Femur (tissue), 1 donor: ENCODE data around the gene HSPA1B.
A peak's percentile ranks its signal among the peaks of the same experiment; 100 is the strongest.
"Not testable (repeated sequence)": the region's sequence is repeated elsewhere in the genome, so short reads cannot be mapped to it uniquely, and the experiment has no call there.

ENCODE experiments used
- DNase-seq: peaks from one replicate; pipeline ENCODE4 v3.0.0-alpha.2; 2017

HSPA1B gene

DNA sequence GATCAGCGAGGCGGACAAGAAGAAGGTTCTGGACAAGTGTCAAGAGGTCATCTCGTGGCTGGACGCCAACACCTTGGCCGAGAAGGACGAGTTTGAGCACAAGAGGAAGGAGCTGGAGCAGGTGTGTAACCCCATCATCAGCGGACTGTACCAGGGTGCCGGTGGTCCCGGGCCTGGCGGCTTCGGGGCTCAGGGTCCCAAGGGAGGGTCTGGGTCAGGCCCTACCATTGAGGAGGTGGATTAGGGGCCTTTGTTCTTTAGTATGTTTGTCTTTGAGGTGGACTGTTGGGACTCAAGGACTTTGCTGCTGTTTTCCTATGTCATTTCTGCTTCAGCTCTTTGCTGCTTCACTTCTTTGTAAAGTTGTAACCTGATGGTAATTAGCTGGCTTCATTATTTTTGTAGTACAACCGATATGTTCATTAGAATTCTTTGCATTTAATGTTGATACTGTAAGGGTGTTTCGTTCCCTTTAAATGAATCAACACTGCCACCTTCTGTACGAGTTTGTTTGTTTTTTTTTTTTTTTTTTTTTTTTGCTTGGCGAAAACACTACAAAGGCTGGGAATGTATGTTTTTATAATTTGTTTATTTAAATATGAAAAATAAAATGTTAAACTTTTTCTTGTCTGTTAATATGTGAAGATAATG lies 2.2 kb downstream of the HSPA1B start:
- no peak for DNase-seq

DNA sequence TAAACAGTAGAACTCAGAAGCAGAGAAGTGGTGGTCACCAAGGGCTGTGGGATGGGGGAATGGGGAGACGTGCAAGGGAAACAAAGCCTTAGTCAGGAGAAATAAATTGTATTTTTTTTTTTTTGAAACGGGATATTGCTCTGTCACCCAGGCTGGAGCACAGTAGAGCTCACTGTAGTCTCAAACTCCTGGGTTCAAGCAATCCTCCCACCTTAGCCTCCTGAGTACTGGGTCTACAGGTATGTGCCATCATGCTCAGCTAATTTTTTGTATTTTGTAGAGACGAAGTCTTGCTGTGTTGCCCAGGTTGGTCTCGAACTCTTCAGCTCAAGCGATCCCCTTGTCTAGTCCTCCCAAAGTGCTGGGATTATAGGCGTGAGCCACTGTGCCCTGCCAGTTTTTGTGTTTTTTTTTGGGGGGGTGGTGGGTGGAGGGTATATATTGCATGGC lies 3.4 kb downstream of the HSPA1B start:
- DNase-seq, result no peak

DNA sequence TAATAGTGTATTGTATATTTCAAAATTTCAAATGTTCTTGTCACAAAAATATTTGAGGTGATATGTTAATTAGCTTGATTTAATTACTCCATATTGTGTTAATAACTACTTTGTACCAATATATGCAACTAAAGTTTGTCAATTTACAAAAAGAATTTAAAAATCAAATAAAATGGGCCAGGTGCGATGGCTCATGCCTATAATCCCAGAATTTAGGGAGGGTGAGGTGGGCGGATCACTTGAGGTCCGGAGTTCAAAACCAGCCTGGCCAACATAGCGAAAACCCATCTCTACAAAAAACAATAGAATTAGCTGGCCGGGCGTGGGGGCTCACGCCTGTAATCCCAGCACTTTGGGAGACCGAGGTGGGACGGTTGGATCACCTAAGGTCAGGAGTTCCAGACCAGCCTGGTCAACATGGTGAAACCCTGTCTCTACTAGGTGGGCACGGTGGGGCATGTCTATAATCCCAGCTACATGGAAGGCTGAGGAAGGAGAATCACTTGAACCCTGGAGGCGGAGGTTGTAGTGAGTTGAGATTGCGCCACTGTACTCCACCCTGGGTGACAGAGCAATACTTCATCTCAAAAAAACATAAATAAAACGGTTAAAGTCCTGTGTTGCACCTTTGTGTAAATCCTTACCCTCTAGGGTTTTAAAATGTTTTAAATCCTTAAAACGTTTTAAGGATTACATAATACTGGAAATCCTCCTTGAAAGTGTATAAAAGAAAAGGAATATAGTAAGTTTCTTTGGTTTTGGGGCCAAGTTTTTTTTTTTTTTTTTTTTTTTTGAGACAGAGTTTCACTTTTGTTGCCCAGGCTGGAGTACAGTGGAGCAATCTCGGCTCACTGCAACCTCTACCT lies 4.0 kb downstream of the HSPA1B start:
- DNase-seq, result no peak

DNA sequence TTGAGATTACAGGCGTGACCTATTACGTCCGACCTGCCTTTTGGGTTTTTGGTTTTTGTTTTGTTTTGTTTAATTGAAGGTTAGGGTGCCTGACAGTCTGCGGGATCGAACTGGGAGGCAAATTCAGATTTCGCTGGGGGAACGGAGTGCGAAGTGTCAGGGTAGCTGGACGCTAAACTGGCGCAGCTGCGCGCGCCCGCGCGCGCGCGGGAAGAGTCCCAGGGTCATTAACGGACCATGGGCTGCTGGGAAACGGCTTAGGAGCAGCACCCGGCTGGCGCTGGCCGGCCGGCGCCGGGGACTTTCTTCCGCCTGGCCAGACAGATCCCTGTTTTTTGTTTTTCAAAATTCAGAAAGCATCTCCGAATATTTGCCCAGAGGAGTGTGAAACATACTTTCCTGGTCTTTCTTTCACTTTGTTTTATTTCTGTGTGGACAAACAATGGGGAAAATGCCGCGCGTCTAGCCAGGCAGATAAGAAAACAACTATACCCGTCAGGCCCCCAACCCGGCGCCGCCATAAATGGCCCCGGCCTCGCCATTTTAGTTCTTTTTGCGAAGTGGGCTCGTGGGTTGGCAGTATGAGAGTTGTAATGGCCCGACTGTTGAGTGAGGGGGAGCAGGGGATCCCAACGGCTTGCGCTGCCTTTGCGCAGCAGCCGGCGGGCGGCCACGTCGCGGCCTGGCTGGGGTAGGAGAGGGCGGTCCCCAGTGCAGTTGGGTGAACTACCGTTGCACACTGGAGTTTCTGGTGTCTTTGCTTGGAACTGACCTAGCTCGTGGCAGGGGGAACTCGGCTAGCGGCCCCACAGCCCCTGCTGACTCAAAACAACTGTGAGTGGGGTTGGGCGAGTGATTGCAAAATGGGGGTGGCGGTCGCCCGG lies 7.1 kb downstream of the HSPA1B start:
- peak; percentile 94 for DNase-seq

DNA sequence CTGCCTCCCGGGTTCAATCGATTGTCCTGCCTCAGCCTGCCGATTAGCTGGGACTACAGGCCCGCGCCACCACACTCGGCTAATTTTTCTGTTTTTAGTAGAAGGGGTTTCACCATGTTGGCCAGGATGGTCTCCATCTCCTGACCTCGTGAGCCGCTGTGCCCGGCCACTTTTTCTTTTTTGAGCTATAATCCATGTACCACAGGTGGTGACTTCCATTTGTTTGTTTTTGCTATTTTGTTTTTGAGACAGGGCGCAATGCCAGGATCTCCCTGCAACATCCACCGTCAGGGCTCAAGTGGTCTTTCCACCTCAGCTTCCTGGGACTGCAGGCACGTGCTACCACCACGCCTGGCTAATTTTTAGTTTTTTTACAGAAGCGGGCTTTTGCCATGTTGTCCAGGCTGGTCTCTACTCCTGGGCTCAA lies 8.5 kb downstream of the HSPA1B start:
- no peak for DNase-seq

DNA sequence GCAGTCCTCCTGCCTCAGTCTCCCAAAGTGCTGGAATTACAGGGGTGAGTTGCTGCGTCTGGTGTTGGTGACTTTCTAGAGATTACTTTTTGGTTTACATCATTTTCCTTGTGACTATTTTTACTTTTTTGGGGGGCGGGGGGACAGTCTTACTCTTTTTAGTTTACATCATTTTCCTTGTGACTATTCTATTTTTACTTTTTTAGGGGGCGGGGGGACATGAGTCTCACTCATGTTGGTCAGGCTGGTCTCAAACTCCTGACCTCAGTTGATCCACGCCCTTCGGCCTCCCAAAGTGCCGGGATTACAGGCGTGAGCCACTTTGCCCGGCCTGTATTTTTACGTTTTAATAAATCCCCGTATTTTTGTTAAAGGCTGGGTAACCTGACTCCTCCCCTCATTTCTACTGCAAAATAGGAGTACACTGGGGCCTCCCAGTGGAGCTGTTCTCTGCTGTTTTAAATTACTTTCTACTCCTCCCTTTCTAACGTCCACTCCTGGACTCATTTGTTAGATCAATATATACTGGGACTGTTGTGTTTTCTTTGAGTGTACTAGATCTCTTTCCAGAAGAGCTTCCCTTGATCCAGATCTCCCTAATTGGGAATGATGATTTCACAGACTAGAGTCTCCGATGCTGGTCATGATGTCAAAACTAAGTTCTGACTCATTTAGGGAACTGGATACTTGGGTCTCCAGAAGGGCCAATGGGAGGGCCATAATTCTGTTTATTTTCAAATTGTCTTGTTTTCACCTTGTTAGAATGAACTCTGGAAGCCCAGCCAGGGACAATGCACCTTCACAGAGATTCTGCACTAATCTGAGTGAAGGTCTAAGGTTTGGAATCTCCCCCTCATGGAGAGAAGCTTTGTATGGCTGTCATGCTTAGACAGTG lies 9.2 kb downstream of the HSPA1B start:
- no peak for DNase-seq

DNA sequence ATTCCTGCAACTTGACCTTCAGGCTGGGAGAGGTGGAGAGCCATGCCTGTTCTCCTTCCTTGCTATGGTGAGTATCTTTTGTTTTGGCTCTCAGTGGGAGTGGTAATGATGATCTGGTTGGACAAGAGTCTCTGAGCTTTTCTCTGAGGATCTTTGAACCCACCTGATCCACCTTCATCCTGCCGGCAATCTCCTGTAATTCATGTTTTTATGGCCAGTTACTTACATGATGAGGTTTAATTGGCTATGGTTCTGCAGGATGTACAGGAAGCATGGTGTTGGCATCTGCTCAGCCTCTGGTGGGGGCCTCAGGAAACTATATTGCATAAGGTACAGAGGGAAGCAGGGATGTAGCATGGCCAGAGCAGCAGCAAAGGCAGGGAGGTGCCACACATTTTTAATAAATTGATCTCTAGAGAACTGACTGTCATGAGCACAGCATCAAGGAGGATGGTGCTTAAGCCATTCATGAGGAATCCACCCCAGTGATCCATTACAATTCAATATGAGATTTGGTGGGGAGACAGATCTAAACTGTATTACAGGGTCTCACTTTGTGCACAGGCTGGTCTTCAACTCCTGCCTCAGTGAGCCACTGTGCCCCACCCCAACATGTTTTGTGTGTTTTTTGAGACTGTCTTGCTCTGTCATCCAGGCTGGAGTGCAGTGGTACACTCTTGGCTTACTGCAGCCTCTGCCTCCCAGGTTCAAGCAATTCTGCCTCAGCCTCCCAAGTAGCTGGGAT lies 10.0 kb downstream of the HSPA1B start:
- DNase-seq, result no peak

DNA sequence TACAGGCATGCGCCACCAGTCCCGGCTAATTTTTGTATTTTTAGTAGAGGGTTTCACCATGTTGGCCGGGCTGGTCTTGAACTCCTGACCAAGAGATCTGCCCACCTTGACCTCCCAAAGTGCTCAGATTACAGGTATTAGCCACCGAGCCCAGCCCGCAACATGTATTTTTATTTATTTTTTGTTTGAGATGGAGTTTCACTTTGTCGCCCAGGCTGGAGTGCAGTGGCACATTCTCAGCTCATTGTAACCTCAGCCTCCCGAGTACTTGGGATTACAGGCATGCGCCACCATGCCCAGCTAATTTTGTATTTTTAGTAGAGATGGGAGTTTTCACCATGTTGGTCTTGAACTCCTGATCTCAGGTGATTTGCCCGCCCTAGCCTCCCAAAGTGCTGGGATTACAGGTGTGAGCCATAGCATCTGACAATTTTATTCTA lies 10.6 kb downstream of the HSPA1B start:
- not testable (repeated sequence) for DNase-seq

DNA sequence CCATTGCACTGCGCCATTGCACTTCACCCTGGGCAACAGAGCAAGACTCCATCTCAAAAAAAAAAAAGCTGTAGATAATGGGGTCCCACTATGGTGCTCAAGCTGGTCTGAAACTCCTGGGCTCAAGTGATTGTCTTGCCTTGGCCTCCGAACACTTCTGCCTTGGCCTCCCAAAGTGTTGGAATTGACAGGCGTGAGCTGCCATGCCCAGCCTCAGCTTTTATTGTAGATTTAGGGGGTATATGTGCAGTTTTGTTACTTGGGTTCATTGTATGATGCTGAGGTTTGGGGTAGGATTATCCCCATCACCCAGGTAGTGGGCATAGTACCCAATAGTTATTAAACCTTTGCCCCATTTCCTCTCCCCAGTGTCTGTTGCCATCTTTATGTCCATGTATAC lies 11.4 kb downstream of the HSPA1B start:
- DNase-seq, result no peak

DNA sequence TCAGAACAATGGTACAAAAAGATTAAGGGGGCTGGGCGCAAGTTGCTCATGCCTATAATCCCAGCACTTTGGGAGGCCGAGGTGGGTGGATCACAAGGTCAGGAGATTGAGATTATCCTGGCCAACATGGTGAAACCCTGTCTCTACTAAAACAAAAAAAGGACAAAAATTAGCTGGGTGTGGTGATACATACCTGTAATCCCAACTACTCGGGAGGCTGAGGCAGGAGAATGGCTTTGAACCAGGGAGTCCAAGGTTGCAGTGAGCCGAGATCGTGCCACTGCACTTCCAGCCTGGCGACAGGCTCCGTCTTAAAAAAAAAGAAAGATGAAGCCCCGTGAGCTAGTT lies 12.2 kb downstream of the HSPA1B start:
- not testable (repeated sequence) for DNase-seq

DNA sequence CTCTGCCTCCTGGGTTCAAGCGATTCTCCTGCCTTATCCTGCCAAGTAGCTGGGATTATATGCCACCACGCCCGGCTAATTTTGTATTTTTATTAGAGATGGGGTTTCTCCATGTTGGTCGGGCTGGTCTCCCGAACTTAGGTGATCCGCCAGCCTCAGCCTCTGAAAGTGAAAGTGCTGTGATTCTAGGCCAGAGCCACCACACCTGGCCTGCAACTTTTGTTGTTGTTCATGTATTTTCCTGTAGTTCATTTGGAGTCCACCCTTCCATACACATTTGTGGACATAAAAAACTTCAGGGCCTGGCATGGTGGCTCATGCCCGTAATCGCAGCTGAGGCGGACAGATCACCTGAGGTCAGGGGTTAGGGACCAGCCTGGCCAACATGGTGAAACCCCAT lies 14.5 kb downstream of the HSPA1B start:
- no peak for DNase-seq

DNA sequence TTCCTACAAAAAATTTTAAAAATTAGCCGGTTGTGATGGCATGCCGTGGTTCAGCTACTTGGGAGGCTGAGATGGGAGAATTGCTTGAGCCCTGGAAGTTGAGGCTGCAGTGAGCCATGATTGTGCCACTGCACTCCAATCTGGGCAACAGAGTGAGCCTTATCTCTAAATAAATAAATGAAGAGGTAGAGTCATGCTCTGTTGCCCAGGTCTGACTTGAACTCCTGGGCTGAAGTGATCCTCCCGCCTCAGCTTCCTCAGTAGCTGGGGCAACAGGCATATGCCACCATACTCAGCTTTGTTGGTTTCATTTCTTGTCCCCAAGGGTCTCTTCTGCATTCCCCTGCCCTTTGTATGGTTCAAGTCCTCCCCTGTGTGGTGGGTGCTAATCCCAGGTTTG lies 17.0 kb downstream of the HSPA1B start:
- no peak for DNase-seq

DNA sequence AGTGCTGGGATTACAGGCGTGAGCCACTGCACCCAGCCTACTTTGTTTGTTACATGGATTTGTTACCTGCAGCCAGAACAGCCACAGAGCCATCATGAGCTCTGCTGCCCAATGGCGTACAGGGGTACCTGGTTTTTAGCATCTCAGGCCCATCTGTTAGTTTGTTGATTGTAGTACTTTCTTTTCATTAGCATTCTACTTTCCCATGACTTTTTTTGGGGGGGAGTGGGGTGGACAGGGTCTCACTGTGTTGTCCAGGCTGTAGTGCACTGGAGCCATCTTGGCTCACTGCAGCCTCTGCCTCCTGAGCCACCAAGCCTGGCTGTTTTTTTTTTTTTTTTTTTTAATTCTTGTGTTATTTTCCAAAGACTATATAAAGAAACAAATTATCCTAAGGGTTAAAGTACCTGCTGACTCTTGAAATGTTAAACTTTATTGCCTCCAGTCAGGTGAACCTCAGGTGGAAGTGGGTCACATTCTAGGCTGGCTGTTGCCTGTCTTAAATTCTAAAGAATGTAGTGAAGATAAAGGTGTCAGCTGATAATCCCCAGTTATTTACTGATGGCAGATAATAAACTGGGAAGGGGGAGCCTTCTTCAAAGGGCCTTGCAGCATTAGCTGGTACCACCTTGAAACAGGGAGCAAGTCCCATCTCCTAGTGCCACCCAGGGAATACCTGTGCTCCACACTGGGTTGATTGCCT lies 19.9 kb downstream of the HSPA1B start:
- no peak for DNase-seq

DNA sequence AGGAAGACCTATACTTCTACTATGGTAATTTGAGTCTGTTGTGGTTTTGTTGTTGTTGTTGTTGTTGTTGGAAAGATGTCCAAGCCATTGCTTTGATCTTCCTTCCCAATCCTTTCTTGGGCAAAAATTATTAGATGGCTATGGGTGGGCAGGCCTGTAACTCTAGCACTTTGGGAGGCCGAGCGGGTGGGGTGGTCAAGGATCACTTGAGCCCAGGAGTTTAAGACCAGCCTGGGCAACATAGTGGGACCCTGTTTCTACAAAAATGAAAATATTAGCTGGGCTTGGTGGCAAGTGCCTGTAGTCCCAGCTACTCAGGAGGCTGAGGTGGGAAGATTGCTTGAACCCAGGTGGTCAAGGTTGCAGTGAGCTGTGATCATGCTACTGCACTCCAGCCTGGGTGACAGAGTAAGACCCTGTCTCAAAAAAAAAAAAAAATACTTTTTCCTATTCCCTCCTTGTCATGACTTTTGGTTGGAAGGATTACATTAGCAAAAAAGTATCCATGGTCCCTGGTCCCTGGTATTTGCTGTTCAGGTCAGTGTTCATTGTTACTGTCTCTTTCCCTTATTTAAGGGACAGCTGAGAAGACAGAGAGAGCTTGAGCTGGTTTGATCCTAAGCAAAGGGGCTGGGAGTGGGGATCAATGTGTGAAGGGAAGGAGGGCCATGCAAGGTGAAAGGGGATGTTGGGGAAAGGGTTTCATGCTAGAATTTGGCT lies 23.4 kb downstream of the HSPA1B start:
- no peak for DNase-seq

DNA sequence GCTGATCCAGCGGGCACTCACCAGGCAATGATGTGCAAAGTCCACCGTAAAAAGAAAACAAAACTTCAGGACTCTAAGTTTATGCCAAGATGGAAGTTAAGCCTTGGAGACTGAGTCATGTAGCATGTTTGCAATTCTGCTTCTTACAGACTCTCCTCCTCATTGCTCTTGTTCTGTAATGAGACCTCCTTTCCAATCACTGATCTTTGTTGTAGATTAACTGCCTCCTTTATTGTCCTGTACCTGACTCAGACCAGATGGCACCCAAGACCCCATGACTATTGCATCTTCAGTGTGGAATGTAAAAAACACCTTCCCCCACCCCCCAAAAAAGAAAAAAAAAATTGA lies 23.9 kb downstream of the HSPA1B start:
- no peak for DNase-seq

DNA sequence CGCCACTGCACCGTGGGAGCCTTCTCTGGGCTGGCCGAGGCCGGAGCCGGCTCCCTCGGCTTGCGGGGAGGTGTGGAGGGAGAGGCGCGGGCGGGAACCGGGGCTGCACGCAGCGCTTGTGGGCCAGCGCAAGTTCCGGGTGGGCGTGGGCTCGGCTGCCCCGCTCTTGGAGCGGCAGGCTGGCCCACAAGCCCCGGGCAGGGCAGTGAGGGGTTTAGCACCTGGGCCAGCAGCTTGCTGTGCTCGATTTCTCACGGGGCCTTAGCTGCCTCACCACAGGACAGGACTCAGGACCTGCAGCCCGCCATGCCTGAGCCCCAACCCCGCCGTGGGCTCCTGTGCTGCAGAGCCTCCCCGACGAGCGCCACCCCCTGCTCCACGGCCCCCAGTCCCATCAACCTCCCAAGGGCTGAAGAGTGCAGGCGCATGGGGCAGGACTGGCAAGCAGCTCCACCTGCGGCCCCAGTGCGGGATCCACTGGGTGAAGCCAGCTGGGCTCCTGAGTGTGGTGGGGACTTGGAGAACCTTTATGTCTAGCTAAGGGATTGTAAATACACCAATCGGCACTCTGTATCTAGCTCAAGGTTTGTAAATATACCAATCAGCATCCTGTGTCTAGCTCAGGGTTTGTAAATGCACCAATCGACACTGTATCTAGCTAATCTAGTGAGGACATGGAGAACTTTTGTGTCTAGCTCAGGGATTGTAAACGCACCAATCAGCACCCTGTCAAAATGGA lies 24.6 kb downstream of the HSPA1B start:
- DNase-seq, result not testable (repeated sequence)

DNA sequence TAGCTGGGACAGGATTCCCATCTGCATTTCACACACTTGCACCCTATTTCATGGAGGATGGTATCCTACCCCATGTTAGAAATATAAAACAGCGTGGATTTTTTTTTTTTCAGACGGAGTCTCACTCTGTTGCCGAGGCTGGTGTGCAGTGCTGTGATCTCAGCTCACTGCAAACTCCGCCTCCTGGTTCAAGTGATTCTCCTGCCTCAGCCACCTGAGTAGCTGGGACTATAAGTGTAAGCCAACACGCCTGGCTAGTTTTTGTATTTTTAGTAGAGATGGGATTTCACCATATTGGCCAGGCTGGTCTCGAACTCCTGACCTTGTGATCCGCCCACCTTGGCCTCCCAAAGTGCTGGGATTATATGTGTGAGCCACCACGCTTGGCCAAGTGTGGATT lies 30.2 kb downstream of the HSPA1B start:
- not testable (repeated sequence) for DNase-seq

DNA sequence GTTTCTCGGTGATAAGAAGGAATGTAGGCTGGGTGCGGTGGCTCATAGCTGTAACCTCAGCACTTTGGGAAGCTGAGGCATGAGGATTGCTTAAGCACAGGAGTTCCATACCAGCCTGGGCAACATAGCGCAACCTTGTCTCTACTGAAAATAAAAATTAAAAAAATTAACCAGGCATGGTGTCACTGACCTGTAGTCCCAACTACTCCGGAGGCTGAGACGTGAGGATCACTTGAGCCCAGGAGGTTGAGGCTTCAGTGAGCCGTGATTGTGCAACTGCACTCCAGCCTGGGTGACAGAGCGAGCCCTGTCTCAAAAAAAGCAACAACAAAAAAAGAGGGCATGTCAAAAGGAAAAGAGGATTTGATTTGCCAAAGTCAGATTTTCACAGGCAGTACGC lies 31.2 kb downstream of the HSPA1B start:
- no peak for DNase-seq

DNA sequence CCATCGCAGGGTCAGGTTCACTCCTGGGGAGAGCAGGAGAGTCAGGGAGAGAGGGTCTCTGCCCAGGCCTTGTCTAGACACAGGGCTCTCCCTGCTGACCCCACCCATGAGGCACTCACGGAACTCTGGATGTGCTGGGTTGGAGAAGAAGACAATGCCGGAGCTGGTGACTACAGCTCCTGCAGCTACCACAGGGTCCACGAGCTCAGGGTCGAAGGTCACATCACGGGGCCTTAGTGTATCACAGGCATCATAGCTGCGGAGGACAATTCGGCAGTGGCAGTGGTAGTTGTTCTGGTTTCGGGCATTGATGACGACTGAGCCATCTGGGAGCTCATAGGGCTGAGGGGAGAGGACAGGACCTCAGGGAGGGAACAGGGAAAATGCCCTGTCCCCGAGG lies 32.4 kb downstream of the HSPA1B start:
- DNase-seq, result no peak

DNA sequence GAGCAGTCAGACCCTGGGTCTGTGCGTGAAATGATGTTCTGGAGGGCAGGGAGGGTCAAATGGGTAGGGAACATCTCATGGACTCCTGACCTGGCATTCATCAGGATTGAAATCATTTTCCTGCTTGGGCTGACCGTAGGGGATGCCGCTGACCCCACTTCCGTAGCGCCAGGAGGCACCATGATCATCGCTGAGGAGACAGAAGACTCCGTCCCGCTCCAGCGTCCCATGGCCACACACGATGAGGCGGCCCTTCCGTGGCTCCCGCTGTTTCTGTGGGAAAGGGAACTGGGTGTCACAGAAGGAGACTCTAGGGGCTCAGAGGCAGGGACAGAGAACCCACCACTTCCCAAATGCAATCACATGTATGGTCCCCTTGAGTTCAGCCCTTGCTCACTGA lies 32.8 kb downstream of the HSPA1B start:
- no peak for DNase-seq
